ENCODE data around the gene ZNF831.

The ZNF831 gene

GRCh38 chr20:59161721-59162120, 1.9 kb upstream of the ZNF831 start:
- no peak for DNase-seq (ENCODE audit: low read depth)
- H3K4me3 ChIP-seq (ENCODE audit: low read length): no peak overlapping the region
- no peak for TF ChIP-seq CTCF (conservative IDR thresholded peaks at IDR 0.05; ENCODE audit: low read depth, low read length)

GRCh38 chr20:59164686-59165391, 1.2 kb downstream of the ZNF831 start:
- H3K4me3 ChIP-seq (ENCODE audit: low read length): no peak overlapping the region
- no peak for TF ChIP-seq CTCF (conservative IDR thresholded peaks at IDR 0.05; ENCODE audit: low read depth, low read length)
- DNase-seq (ENCODE audit: low read depth): no peak

GRCh38 chr20:59165396-59165795, 1.8 kb downstream of the ZNF831 start:
- no peak for TF ChIP-seq CTCF (conservative IDR thresholded peaks at IDR 0.05; ENCODE audit: low read depth, low read length)

GRCh38 chr20:59165891-59166709, 2.5 kb downstream of the ZNF831 start:
- no peak overlapping the region for H3K4me3 ChIP-seq (ENCODE audit: low read length)
- no peak for DNase-seq (ENCODE audit: low read depth)
- TF ChIP-seq CTCF (conservative IDR thresholded peaks at IDR 0.05; ENCODE audit: low read depth, low read length): no peak

More at GRCh38 chr20:59165396-59165795, 1.8 kb downstream of the ZNF831 start:
- H3K4me3 ChIP-seq (ENCODE audit: low read length): no peak overlapping the region
- no peak for DNase-seq (ENCODE audit: low read depth)

GRCh38 chr20:59170406-59171349, 7.1 kb downstream of the ZNF831 start:
- no peak for DNase-seq (ENCODE audit: low read depth)
- TF ChIP-seq CTCF (conservative IDR thresholded peaks at IDR 0.05; ENCODE audit: low read depth, low read length): no peak
- H3K4me3 ChIP-seq (ENCODE audit: low read length): no peak overlapping the region

GRCh38 chr20:59171986-59172385, 8.4 kb downstream of the ZNF831 start:
- no peak for DNase-seq (ENCODE audit: low read depth)
- TF ChIP-seq CTCF (conservative IDR thresholded peaks at IDR 0.05; ENCODE audit: low read depth, low read length): no peak
- no peak overlapping the region for H3K4me3 ChIP-seq (ENCODE audit: low read length)

Data from retinal pigment epithelial cell (primary cell).